IMR-90 (cell line): Measurements from ENCODE around the gene FGF21. TPM values are rescaled to one million over a fixed set of nuclear protein-coding genes. Genes with fewer than 3 reads are reported as not detected.

ENCODE experiments used
- ATAC-seq: fragments of 200-7000 bp; cut with Tn5 transposase; 2 replicates; pipeline ENCODE4 v1.9.1; 2020; ENCODE audit warnings: low read depth, mild to moderate bottlenecking, moderate library complexity
- BruUV-seq: library from RNA; stranded (reverse); fragments of 400-500 nt; replicated peaks from 2 replicates; lab custom pipeline; 2021; lab: Mats Ljungman, UMichigan
- CTCF ChIA-PET: fragments of 300-600 bp; formaldehyde crosslinking; extraction: SDS; loops from one replicate; lab custom pipeline; 2021; ENCODE audit warnings: antibody characterized with exemption; lab: Yijun Ruan, JAX
- POLR2A ChIA-PET: fragments of 300-600 bp; sonication (Branson Sonifier 250); formaldehyde crosslinking; loops from one replicate; lab custom pipeline; 2022; ENCODE audit warnings: antibody characterized with exemption; ENCODE audit not compliant: unreplicated experiment; lab: Charles Lee
- DNase-seq: peaks from one replicate; pipeline ENCODE4 v3.0.0; 2013
- H2AFZ ChIP-seq: replicated peaks from 2 replicates; pipeline ENCODE3; 2013; ENCODE audit warnings: low read length, mild to moderate bottlenecking; ENCODE audit not compliant: poor library complexity
- H2AK5ac ChIP-seq: 2 replicates; pipeline ENCODE4 v1.6.1; 2013; ENCODE audit warnings: low read depth, low read length, inconsistent platforms
- H2AK9ac ChIP-seq: replicated peaks from 2 replicates; pipeline ENCODE3; 2013; ENCODE audit warnings: mild to moderate bottlenecking, low read depth, low read length, moderate library complexity; ENCODE audit not compliant: poor library complexity
- H2BK120ac ChIP-seq: 2 replicates; pipeline ENCODE4 v1.6.1; 2013; ENCODE audit warnings: low read depth, low read length, inconsistent platforms
- H2BK15ac ChIP-seq: 3 replicates; pipeline ENCODE4 v1.6.1; 2013; ENCODE audit warnings: low read depth, low read length, inconsistent platforms
- H2BK20ac ChIP-seq: 2 replicates; pipeline ENCODE4 v1.6.1; 2013; ENCODE audit warnings: low read depth, mild to moderate bottlenecking, inconsistent platforms, low read length, moderate library complexity
- H2BK5ac ChIP-seq: 2 replicates; pipeline ENCODE4 v1.6.1; 2013; ENCODE audit warnings: mild to moderate bottlenecking, low read depth, low read length, inconsistent platforms; ENCODE audit not compliant: poor library complexity, severe bottlenecking
- H3K14ac ChIP-seq: replicated peaks from 2 replicates; pipeline ENCODE4 v1.6.1; 2013; ENCODE audit warnings: low read depth, low read length, inconsistent platforms
- H3K18ac ChIP-seq: 2 replicates; pipeline ENCODE4 v1.6.1; 2013; ENCODE audit warnings: low read depth, low read length, control low read depth
- H3K23ac ChIP-seq: 2 replicates; pipeline ENCODE4 v1.6.1; 2013; ENCODE audit warnings: low read depth, low read length, inconsistent platforms
- H3K27ac ChIP-seq: 2 replicates; pipeline ENCODE4 v1.5.1; 2013; ENCODE audit warnings: mild to moderate bottlenecking, control low read depth, low read length; ENCODE audit not compliant: insufficient read depth
- H3K27me3 ChIP-seq: 2 replicates; pipeline ENCODE4 v1.6.1; 2013; ENCODE audit warnings: low read length; ENCODE audit not compliant: control insufficient read depth, insufficient read depth
- H3K36me3 ChIP-seq: 2 replicates; pipeline ENCODE4 v1.6.1; 2013; ENCODE audit warnings: low read length, mixed read lengths; ENCODE audit not compliant: control insufficient read depth, insufficient read depth
- H3K4ac ChIP-seq: 2 replicates; pipeline ENCODE4 v1.6.1; 2013; ENCODE audit warnings: low read depth, low read length, inconsistent platforms
- H3K4me1 ChIP-seq: 2 replicates; pipeline ENCODE4 v1.6.1; 2013; ENCODE audit warnings: low read length, mixed read lengths; ENCODE audit not compliant: control insufficient read depth, insufficient read depth
- H3K4me2 ChIP-seq: 2 replicates; pipeline ENCODE4 v1.6.1; 2013; ENCODE audit warnings: low read depth, mild to moderate bottlenecking, control low read depth, low read length, moderate library complexity
- H3K4me3 ChIP-seq: 2 replicates; pipeline ENCODE4 v1.5.1; 2013; ENCODE audit warnings: low read depth, mild to moderate bottlenecking, control low read depth, low read length, moderate library complexity; ENCODE audit not compliant: insufficient read depth
- H3K56ac ChIP-seq: 2 replicates; pipeline ENCODE4 v1.6.1; 2013; ENCODE audit warnings: low read length, inconsistent platforms; ENCODE audit not compliant: insufficient read depth; ENCODE audit errors: extremely low read depth
- H3K79me1 ChIP-seq, 2 experiments: 2 replicates each; pipeline ENCODE4 v1.6.1; 2013; ENCODE audit warnings: low read length in 2 of 2, inconsistent platforms in 1 of 2, low read depth in 1 of 2
- H3K9ac ChIP-seq: 2 replicates; pipeline ENCODE4 v1.6.1; 2013; ENCODE audit warnings: low read depth, low read length, control low read depth
- H3K9me1 ChIP-seq: 2 replicates; pipeline ENCODE4 v1.6.1; 2013; ENCODE audit warnings: low read length, inconsistent platforms; ENCODE audit not compliant: insufficient read depth
- H3K9me3 ChIP-seq: 2 replicates; pipeline ENCODE4 v1.6.1; 2013; ENCODE audit warnings: low read length; ENCODE audit not compliant: control insufficient read depth, insufficient read depth
- H4K20me1 ChIP-seq: 2 replicates; pipeline ENCODE4 v1.6.1; 2013; ENCODE audit warnings: low read length, inconsistent platforms; ENCODE audit not compliant: insufficient read depth
- H4K5ac ChIP-seq: 2 replicates; pipeline ENCODE4 v1.6.1; 2013; ENCODE audit warnings: mild to moderate bottlenecking, low read depth, low read length, control low read depth
- H4K8ac ChIP-seq, 2 experiments: 2 replicates each; pipeline ENCODE4 v1.6.1; 2013; ENCODE audit warnings: low read depth in 2 of 2, low read length in 2 of 2, control low read depth in 1 of 2, inconsistent platforms in 1 of 2
- H4K91ac ChIP-seq: 2 replicates; pipeline ENCODE4 v1.6.1; 2013; ENCODE audit warnings: low read depth, low read length, inconsistent platforms; ENCODE audit not compliant: insufficient read depth
- CHD1 ChIP-seq: IDR thresholded peaks from 2 replicates; pipeline ENCODE4 v1.6.1; 2012; ENCODE audit warnings: low read depth, low read length, improper control_type of control experiment
- MAZ ChIP-seq: IDR thresholded peaks from 2 replicates; pipeline ENCODE4 v1.6.1; 2012; ENCODE audit warnings: low read depth, mild to moderate bottlenecking, low read length, improper control_type of control experiment, moderate library complexity, borderline replicate concordance
- RCOR1 ChIP-seq: IDR thresholded peaks from 2 replicates; pipeline ENCODE4 v1.6.1; 2012; ENCODE audit warnings: mild to moderate bottlenecking, low read length, improper control_type of control experiment; ENCODE audit not compliant: insufficient replicate concordance
- WGBS, 2 experiments: methylation state at CpG; one replicate each; pipeline versions ENCODE4 v1.1.5 to v1.1.7; 2013; ENCODE audit warnings: missing lambda C conversion rate in 2 of 2; ENCODE audit not compliant: insufficient read length in 1 of 2; ENCODE audit errors: extremely low coverage in 2 of 2; 5-methylcytosine and 5-hydroxymethylcytosine counted together
- dilution Hi-C: fragments of 300-500 bp; cut with HindIII; formaldehyde crosslinking; loops from one replicate; pipeline ENCODE4 v1.14.3; 2018; ENCODE audit warnings: low sequenced_read_pairs; ENCODE audit not compliant: unreplicated experiment
- in situ Hi-C: fragments of 300-500 bp; cut with MboI; formaldehyde crosslinking; loops from 3 replicates; pipeline ENCODE4 v1.14.3; 2019; ENCODE audit warnings: low sequenced_read_pairs, inconsistent platforms, mixed read lengths
- intact Hi-C: fragments of 100-400 bp; cut with micrococcal nuclease; formaldehyde crosslinking; loops from 2 replicates; pipeline ENCODE4 v1.10.0; 2022
- polyA plus RNA-seq, 3 experiments: library from polyadenylated mRNA; depleted of rRNA; stranded (reverse); fragments of >200 nt; gene quantifications; 2 replicates each; pipeline ENCODE4 v1.2.3, GENCODE V29; 2012; ENCODE audit warnings: low replicate concordance in 1 of 3
- total RNA-seq: library from RNA; depleted of rRNA; stranded (reverse); fragments of >200 nt; gene quantifications from 2 replicates; pipeline ENCODE4 v1.2.3, GENCODE V29; 2012
- TF ChIP-seq, protein P1 (sequence below): fragments of 150-350 bp; IDR thresholded peaks from 2 replicates; pipeline ENCODE4 v1.6.1; 2016; ENCODE audit warnings: low read depth, mild to moderate bottlenecking, low read length, moderate library complexity, borderline replicate concordance
- TF ChIP-seq, protein P2 (sequence below): conservative IDR thresholded peaks from 2 replicates; pipeline ENCODE4 v1.5.1; 2012; ENCODE audit warnings: mild to moderate bottlenecking, low read depth, low read length, improper control_type of control experiment
- TF ChIP-seq, protein P3 (sequence below): fragments of 150-350 bp; IDR thresholded peaks from 2 replicates; pipeline ENCODE4 v1.6.1; 2017; ENCODE audit warnings: mild to moderate bottlenecking, antibody characterized with exemption, low read length, low read depth

The FGF21 gene
- total and polyA plus RNA-seq, 2 of the 4 experiments (the other 2 are of a cell fraction), result not detected

DNA sequence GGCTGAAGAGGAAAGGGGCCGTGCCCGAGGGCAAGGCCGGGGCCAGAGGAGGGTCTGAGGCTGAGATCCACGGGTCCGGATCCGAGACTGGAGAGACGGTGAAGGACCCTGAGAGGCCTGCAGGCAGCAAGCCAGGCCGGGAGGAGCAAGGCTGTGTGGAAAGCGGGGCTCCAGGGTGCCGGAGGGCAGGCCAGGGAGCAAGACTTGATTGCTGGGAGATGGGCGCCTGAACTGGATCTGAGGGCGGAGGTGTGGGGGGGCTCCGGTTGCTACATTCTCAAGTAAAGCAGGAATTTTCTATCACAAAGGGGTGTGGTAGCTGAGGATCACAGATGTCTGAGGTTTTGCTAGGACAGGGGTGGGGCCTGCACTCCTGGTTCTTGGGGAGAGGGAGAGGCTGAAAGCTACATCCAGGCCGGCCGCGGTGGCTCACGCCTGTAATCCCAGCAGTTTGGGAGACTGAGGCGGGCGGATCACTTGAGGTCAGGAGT is 39.6 kb upstream of the FGF21 start:
- H2BK15ac ChIP-seq, result no peak overlapping the region
- H3K4me3 ChIP-seq, result no peak overlapping the region
- no peaks in the 10 kb centered on the region for H3K36me3 ChIP-seq
- no peak overlapping the region for H4K91ac ChIP-seq
- peaks cover 15% of the 10 kb centered on the region for H3K4me1 ChIP-seq
- BruUV-seq, result no TSS peak
- no peak for TF ChIP-seq MAZ
- TF ChIP-seq, protein P1, sequence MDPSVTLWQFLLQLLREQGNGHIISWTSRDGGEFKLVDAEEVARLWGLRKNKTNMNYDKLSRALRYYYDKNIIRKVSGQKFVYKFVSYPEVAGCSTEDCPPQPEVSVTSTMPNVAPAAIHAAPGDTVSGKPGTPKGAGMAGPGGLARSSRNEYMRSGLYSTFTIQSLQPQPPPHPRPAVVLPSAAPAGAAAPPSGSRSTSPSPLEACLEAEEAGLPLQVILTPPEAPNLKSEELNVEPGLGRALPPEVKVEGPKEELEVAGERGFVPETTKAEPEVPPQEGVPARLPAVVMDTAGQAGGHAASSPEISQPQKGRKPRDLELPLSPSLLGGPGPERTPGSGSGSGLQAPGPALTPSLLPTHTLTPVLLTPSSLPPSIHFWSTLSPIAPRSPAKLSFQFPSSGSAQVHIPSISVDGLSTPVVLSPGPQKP, result no peak
- TF ChIP-seq CHD1, result no peak
- no peak for TF ChIP-seq RCOR1
- TF ChIP-seq, protein P2, sequence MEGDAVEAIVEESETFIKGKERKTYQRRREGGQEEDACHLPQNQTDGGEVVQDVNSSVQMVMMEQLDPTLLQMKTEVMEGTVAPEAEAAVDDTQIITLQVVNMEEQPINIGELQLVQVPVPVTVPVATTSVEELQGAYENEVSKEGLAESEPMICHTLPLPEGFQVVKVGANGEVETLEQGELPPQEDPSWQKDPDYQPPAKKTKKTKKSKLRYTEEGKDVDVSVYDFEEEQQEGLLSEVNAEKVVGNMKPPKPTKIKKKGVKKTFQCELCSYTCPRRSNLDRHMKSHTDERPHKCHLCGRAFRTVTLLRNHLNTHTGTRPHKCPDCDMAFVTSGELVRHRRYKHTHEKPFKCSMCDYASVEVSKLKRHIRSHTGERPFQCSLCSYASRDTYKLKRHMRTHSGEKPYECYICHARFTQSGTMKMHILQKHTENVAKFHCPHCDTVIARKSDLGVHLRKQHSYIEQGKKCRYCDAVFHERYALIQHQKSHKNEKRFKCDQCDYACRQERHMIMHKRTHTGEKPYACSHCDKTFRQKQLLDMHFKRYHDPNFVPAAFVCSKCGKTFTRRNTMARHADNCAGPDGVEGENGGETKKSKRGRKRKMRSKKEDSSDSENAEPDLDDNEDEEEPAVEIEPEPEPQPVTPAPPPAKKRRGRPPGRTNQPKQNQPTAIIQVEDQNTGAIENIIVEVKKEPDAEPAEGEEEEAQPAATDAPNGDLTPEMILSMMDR, result no peak
- TF ChIP-seq, protein P3, sequence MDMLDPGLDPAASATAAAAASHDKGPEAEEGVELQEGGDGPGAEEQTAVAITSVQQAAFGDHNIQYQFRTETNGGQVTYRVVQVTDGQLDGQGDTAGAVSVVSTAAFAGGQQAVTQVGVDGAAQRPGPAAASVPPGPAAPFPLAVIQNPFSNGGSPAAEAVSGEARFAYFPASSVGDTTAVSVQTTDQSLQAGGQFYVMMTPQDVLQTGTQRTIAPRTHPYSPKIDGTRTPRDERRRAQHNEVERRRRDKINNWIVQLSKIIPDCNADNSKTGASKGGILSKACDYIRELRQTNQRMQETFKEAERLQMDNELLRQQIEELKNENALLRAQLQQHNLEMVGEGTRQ, result no peak
- H3K9me1 ChIP-seq, result peaks cover 7% of the 10 kb centered on the region; the same call in 1 of the 2 replicates
- no peak overlapping the region for H2AFZ ChIP-seq
- peak overlapping the region; percentile 97; the same call in 1 of the 2 replicates for H2AK5ac ChIP-seq
- H3K14ac ChIP-seq, result no peak overlapping the region
- ChIA-PET POLR2A (no interaction called here), CTCF (interaction anchor here (0.7 to 1.5 kb wide), 3 partner anchors 40 to 278 kb away, joined by 3 read pairs; partner anchors contain the start of genes GYS1 and RUVBL2)
- intact Hi-C loops (loop anchor here (2.0 kb wide), 1 partner anchor 41 kb away; no protein-coding TSS in a partner anchor), in situ Hi-C loops (no loop called here), dilution Hi-C loops (no loop called here)
- no peaks in the 10 kb centered on the region for H3K27me3 ChIP-seq
- H3K18ac ChIP-seq, result no peak overlapping the region
- H3K56ac ChIP-seq, result no peak overlapping the region
- ATAC-seq, result no peak
- no peak overlapping the region for H4K8ac ChIP-seq
- no peak for DNase-seq
- no peak overlapping the region for H3K4me2 ChIP-seq
- no peak overlapping the region for H3K27ac ChIP-seq
- peak overlapping the region; percentile 42 for H2AK9ac ChIP-seq
- no peaks in the 10 kb centered on the region for H3K9me3 ChIP-seq
- H2BK120ac ChIP-seq, result no peak overlapping the region
- H3K4ac ChIP-seq, result no peak overlapping the region
- WGBS, 2 experiments, result 70% methylated on average over 7 of the region's 19 CpGs; no CpG with 5 or more reads in 1 of the 2 experiments
- H3K9ac ChIP-seq, result no peak overlapping the region
- H3K23ac ChIP-seq, result no peak overlapping the region
- peaks cover 6 to 32% of the 10 kb centered on the region in 2 experiments; a peak in 3 of 4 replicates for H3K79me1 ChIP-seq
- H2BK20ac ChIP-seq, result no peak overlapping the region
- H2BK5ac ChIP-seq, result no peak overlapping the region
- H4K20me1 ChIP-seq, result no peaks in the 10 kb centered on the region
- no peak overlapping the region for H4K5ac ChIP-seq
